GM12892 (cell line): ENCODE measurements around the gene C1GALT1.

ENCODE experiments used
- POLR2AphosphoS5 ChIP-seq: IDR thresholded peaks from 2 replicates; pipeline ENCODE4 v1.6.1; 2011; ENCODE audit warnings: low read depth, low read length, control low read depth
- TAF1 ChIP-seq: IDR thresholded peaks from 2 replicates; pipeline ENCODE4 v1.6.1; 2011; ENCODE audit warnings: low read depth, mild to moderate bottlenecking, control low read depth, low read length, borderline replicate concordance

- TF ChIP-seq POLR2AphosphoS5 (no peak), TAF1 (no peak)
Observed at GRCh38 chr7:7237201-7237977, 55.0 kb downstream of the C1GALT1 start.
